ENCODE results near the gene ASPSCR1.

Gene ASPSCR1

GRCh38 chr17:81987161-81987770 lies 9.8 kb downstream of the ASPSCR1 start:
- no peaks in the 10 kb centered on the region for H3K27me3 ChIP-seq (ENCODE audit: control insufficient read depth, insufficient read depth, low read length)
- peaks cover 18% of the 10 kb centered on the region for H3K4me1 ChIP-seq (ENCODE audit: control insufficient read depth, insufficient read depth, low read length)
- H3K36me3 ChIP-seq (ENCODE audit: control insufficient read depth, insufficient read depth, low read length): peaks cover 41% of the 10 kb centered on the region
- H3K4me3 ChIP-seq (ENCODE audit: low read depth, low read length): no peak overlapping the region
- no peak overlapping the region for H3K9ac ChIP-seq (ENCODE audit: low read length)
- no peaks in the 10 kb centered on the region for H3K9me3 ChIP-seq (ENCODE audit: control insufficient read depth, insufficient read depth, low read depth, low read length)
- H3K27ac ChIP-seq (ENCODE audit: low read depth, low read length): no peak overlapping the region

DNA sequence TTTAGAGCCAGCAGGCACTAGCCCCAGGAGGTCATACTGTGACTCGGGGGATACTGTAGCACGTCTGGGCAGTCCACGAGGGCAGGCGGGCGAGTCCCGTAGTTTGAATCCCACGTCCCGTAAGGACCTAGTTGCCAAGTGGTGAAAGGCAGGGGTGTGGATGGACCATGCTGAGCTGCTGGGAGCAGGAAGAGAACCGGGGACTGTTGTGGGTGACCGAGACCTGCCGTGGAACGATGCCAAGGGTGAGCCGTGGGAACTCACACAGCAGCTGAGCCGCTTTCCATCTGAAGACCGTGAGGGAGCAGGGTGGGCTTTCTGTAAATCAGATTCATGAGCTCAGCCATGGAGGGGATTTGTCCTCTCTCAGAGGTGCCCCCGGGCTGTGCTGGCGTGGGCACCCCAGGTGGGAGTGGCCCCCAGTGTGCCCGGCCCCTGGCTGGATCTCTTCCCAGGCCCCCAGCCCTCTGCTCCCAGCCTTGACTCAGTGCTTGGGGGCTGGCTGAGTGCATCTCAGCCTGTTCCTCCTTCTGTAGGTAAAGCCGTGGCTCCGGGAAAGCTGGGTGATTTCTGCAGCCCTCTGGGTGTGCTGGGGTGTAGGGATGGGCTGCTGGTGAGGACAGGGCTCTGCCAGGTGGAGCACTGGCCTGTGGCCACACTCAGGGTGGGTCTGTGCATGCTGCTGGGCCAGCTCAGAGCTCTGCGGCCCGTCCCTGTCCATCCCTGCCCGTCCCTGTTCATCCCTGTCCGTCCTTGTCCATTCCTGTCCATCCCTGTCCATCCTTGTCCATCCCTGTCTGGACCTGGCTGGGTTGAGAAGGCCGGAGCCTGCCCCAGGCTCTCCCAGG lies 13.6 kb downstream of the ASPSCR1 start:
- H3K9me3 ChIP-seq (ENCODE audit: control insufficient read depth, insufficient read depth, low read depth, low read length): no peaks in the 10 kb centered on the region
- H3K9ac ChIP-seq (ENCODE audit: low read length): peak overlapping the region; percentile 58
- peaks cover 21% of the 10 kb centered on the region for H3K36me3 ChIP-seq (ENCODE audit: control insufficient read depth, insufficient read depth, low read length)
- H3K27ac ChIP-seq (ENCODE audit: low read depth, low read length): peak overlapping the region; percentile 43; the same call in 1 of the 2 replicates
- H3K27me3 ChIP-seq (ENCODE audit: control insufficient read depth, insufficient read depth, low read length): no peaks in the 10 kb centered on the region
- H3K4me3 ChIP-seq (ENCODE audit: low read depth, low read length): no peak overlapping the region; the same call in 1 of the 2 replicates
- peaks cover 33% of the 10 kb centered on the region for H3K4me1 ChIP-seq (ENCODE audit: control insufficient read depth, insufficient read depth, low read length)

- Histone ChIP-seq H3K4me1 (ENCODE audit: control insufficient read depth, insufficient read depth, low read length) (peaks cover 33% of the 10 kb centered on the region), H3K9ac (ENCODE audit: low read length) (peak overlapping the region; percentile 58), H3K27me3 (ENCODE audit: control insufficient read depth, insufficient read depth, low read length) (no peaks in the 10 kb centered on the region), H3K9me3 (ENCODE audit: control insufficient read depth, insufficient read depth, low read depth, low read length) (no peaks in the 10 kb centered on the region), H3K4me3 (ENCODE audit: low read depth, low read length) (peak overlapping the region; percentile 2; the same call in 1 of the 2 replicates), H3K36me3 (ENCODE audit: control insufficient read depth, insufficient read depth, low read length) (peaks cover 16% of the 10 kb centered on the region), H3K27ac (ENCODE audit: low read depth, low read length) (peak overlapping the region; percentile 43; the same call in 1 of the 2 replicates)
Measured at GRCh38 chr17:81991684-81992305, 14.4 kb downstream of the ASPSCR1 start.

GRCh38 chr17:81992306-81993102 lies 15.1 kb downstream of the ASPSCR1 start:
- Histone ChIP-seq H3K27me3 (ENCODE audit: control insufficient read depth, insufficient read depth, low read length) (no peaks in the 10 kb centered on the region), H3K4me1 (ENCODE audit: control insufficient read depth, insufficient read depth, low read length) (peaks cover 33% of the 10 kb centered on the region), H3K9ac (ENCODE audit: low read length) (peak overlapping the region; percentile 68), H3K36me3 (ENCODE audit: control insufficient read depth, insufficient read depth, low read length) (peaks cover 13% of the 10 kb centered on the region), H3K9me3 (ENCODE audit: control insufficient read depth, insufficient read depth, low read depth, low read length) (no peaks in the 10 kb centered on the region), H3K4me3 (ENCODE audit: low read depth, low read length) (peak overlapping the region; percentile 2; the same call in 1 of the 2 replicates), H3K27ac (ENCODE audit: low read depth, low read length) (peak overlapping the region; percentile 43; the same call in 1 of the 2 replicates)

DNA sequence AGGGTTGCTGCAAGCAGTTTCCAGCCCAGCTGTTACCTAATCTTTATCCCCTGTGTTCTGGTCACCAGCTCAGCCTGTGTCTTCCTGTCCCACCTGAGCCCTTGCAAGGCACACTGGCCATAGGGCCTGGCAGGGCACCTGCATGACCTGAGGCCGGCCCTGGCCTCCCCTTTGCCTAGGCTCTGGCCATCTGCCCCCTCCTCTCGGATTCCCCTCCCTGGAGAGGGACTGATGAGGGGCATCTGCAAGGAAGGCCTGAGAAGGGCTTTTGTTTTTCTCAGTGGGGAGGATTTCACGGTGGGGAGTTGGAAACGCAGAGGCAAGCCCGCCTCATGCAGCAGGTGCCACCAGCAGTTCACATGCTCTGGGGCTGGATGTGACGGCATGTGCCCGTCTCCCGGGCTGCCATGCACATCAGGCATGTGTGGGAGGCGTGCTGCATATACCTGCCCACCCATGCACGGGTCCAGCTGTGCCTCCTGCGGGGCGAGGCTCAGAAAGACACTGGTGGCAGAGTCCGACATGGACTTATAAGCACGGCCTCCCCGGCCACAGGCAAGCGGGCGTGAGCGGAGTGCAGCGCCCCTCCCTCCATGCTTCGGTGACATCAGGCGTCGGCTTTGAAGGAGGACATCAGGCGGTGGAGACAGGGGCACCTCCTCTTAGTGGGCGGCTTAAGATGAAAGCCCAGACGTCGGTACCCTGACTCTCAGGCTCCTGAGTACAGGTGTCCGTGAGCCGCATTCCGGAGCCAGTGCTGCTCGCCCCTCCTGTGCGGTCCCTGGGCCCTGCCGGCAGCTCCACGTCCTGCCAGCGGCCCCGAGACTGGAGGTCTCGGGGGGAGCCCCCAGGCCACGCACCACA lies 16.5 kb downstream of the ASPSCR1 start:
- H3K36me3 ChIP-seq (ENCODE audit: control insufficient read depth, insufficient read depth, low read length): peaks cover 13% of the 10 kb centered on the region
- H3K4me1 ChIP-seq (ENCODE audit: control insufficient read depth, insufficient read depth, low read length): peaks cover 33% of the 10 kb centered on the region

GRCh38 chr17:81994593-81995462 lies 17.4 kb downstream of the ASPSCR1 start:
- no peaks in the 10 kb centered on the region for H3K9me3 ChIP-seq (ENCODE audit: control insufficient read depth, insufficient read depth, low read depth, low read length)
- H3K9ac ChIP-seq (ENCODE audit: low read length): no peak overlapping the region
- peaks cover 10% of the 10 kb centered on the region for H3K36me3 ChIP-seq (ENCODE audit: control insufficient read depth, insufficient read depth, low read length)
- no peaks in the 10 kb centered on the region for H3K27me3 ChIP-seq (ENCODE audit: control insufficient read depth, insufficient read depth, low read length)
- peaks cover 33% of the 10 kb centered on the region for H3K4me1 ChIP-seq (ENCODE audit: control insufficient read depth, insufficient read depth, low read length)
- H3K4me3 ChIP-seq (ENCODE audit: low read depth, low read length): no peak overlapping the region
- H3K27ac ChIP-seq (ENCODE audit: low read depth, low read length): no peak overlapping the region

More for the DNA sequence above, 16.5 kb downstream of the ASPSCR1 start:
- no peak overlapping the region for H3K9ac ChIP-seq (ENCODE audit: low read length)
- no peak overlapping the region for H3K27ac ChIP-seq (ENCODE audit: low read depth, low read length)
- no peaks in the 10 kb centered on the region for H3K9me3 ChIP-seq (ENCODE audit: control insufficient read depth, insufficient read depth, low read depth, low read length)
- H3K27me3 ChIP-seq (ENCODE audit: control insufficient read depth, insufficient read depth, low read length): no peaks in the 10 kb centered on the region
- no peak overlapping the region for H3K4me3 ChIP-seq (ENCODE audit: low read depth, low read length)

- H3K9ac ChIP-seq (ENCODE audit: low read length): no peak overlapping the region
- no peaks in the 10 kb centered on the region for H3K27me3 ChIP-seq (ENCODE audit: control insufficient read depth, insufficient read depth, low read length)
- peaks cover 10% of the 10 kb centered on the region for H3K36me3 ChIP-seq (ENCODE audit: control insufficient read depth, insufficient read depth, low read length)
- peaks cover 29% of the 10 kb centered on the region for H3K4me1 ChIP-seq (ENCODE audit: control insufficient read depth, insufficient read depth, low read length)
- no peaks in the 10 kb centered on the region for H3K9me3 ChIP-seq (ENCODE audit: control insufficient read depth, insufficient read depth, low read depth, low read length)
- no peak overlapping the region for H3K27ac ChIP-seq (ENCODE audit: low read depth, low read length)
- no peak overlapping the region for H3K4me3 ChIP-seq (ENCODE audit: low read depth, low read length)
Measured at GRCh38 chr17:81995463-81996231, 18.2 kb downstream of the ASPSCR1 start.

GRCh38 chr17:81996232-81996756 lies 18.9 kb downstream of the ASPSCR1 start:
- peaks cover 10% of the 10 kb centered on the region for H3K36me3 ChIP-seq (ENCODE audit: control insufficient read depth, insufficient read depth, low read length)

More at GRCh38 chr17:81996232-81996756, 18.9 kb downstream of the ASPSCR1 start:
- peaks cover 23% of the 10 kb centered on the region for H3K4me1 ChIP-seq (ENCODE audit: control insufficient read depth, insufficient read depth, low read length)
- H3K9ac ChIP-seq (ENCODE audit: low read length): no peak overlapping the region
- H3K9me3 ChIP-seq (ENCODE audit: control insufficient read depth, insufficient read depth, low read depth, low read length): no peaks in the 10 kb centered on the region
- no peaks in the 10 kb centered on the region for H3K27me3 ChIP-seq (ENCODE audit: control insufficient read depth, insufficient read depth, low read length)
- no peak overlapping the region for H3K4me3 ChIP-seq (ENCODE audit: low read depth, low read length)
- H3K27ac ChIP-seq (ENCODE audit: low read depth, low read length): no peak overlapping the region
